ENCODE results near the gene PRR12. TPM values are rescaled to one million over a fixed set of nuclear protein-coding genes. Genes with fewer than 3 reads are reported as not detected.

PRR12 gene
- total and polyA plus RNA-seq, 4 donors: 0.86 to 3.5 (median 2.8) TPM

- TF ChIP-seq REST (IDR thresholded peaks at IDR 0.05) (no peak), RAD21 (IDR thresholded peaks at IDR 0.05) (no peak), YY1 (IDR thresholded peaks at IDR 0.05) (no peak), CTCF (IDR thresholded peaks at IDR 0.05; ENCODE audit: low read depth, low read length, missing input control) (no peak), ATF3 (IDR thresholded peaks at IDR 0.05) (no peak)
Measured at GRCh38 chr19:49542446-49542845, 48.5 kb upstream of the PRR12 start (continued).

- WGBS: 92% methylated on average over 14 of the region's 14 CpGs
- peaks cover 16 to 27% (median 18%) of the 10 kb centered on the region in 4 donors for H3K36me3 ChIP-seq (ENCODE audit: control insufficient read depth in 4 of 4, insufficient read depth in 3 of 4, low read depth in 1 of 4, low read length in 3 of 4)
Measured at GRCh38 chr19:49543032-49543431, 48.0 kb upstream of the PRR12 start.

More at GRCh38 chr19:49543032-49543431, 48.0 kb upstream of the PRR12 start:
- Histone ChIP-seq H3K9me3 (ENCODE audit: control insufficient read depth in 4 of 4, low read length in 3 of 4) (no peaks in the 10 kb centered on the region), H3K27ac (ENCODE audit: low read depth in 1 of 2, low read length in 2 of 2) (no peak overlapping the region), H3K9ac (ENCODE audit: low read depth in 1 of 2, low read length in 2 of 2) (no peak overlapping the region), H3K4me3 (ENCODE audit: low read depth in 1 of 3, low read length in 3 of 3) (no peak overlapping the region), H3K27me3 (ENCODE audit: control insufficient read depth in 4 of 4, insufficient read depth in 4 of 4, low read length in 3 of 4) (no peaks in the 10 kb centered on the region), H3K4me1 (ENCODE audit: control insufficient read depth in 4 of 4, insufficient read depth in 4 of 4, low read length in 3 of 4) (no peaks in the 10 kb centered on the region)
- no peak for TF ChIP-seq NR2F2 (IDR thresholded peaks at IDR 0.05)
- TF ChIP-seq CTCF (IDR thresholded peaks at IDR 0.05; ENCODE audit: low read depth, low read length, missing input control): no peak
- TF ChIP-seq HNF4A (conservative IDR thresholded peaks at IDR 0.05): no peak
- TF ChIP-seq HNF4G (IDR thresholded peaks at IDR 0.05): no peak
- TF ChIP-seq ATF3 (IDR thresholded peaks at IDR 0.05): no peak
- no peak for TF ChIP-seq REST (IDR thresholded peaks at IDR 0.05)
- TF ChIP-seq YY1 (IDR thresholded peaks at IDR 0.05): no peak
- TF ChIP-seq SP1 (IDR thresholded peaks at IDR 0.05): no peak
- no peak for TF ChIP-seq FOXA2 (IDR thresholded peaks at IDR 0.05)
- no peak for TF ChIP-seq RXRA (IDR thresholded peaks at IDR 0.05)
- TF ChIP-seq JUND (IDR thresholded peaks at IDR 0.05): no peak
- TF ChIP-seq ZBTB33 (IDR thresholded peaks at IDR 0.05): no peak
- DNase-seq (ENCODE audit: low spot score): no peak

All from liver (tissue), 9 donors.